Measurements from ENCODE around the gene DNAJC13.

DNA sequence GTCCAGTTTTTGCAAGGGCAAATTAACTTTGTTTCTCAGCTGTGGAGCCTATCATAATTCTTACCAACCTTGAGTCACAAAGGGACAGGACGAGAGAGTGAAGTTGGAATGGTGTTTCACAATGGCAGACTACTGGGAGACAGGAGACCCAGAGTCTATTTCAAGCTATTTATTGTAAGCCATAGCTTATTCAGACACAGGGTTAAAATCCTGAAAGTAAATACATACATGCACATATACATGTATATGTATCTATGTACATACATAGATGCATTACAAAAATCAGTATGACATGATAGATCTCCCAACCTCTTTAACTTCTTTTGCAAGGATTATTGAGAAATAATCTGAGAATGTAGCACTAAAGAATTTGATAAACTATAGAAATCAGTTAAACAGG is 86.3 kb downstream of the DNAJC13 start:
- TF ChIP-seq, protein P1, sequence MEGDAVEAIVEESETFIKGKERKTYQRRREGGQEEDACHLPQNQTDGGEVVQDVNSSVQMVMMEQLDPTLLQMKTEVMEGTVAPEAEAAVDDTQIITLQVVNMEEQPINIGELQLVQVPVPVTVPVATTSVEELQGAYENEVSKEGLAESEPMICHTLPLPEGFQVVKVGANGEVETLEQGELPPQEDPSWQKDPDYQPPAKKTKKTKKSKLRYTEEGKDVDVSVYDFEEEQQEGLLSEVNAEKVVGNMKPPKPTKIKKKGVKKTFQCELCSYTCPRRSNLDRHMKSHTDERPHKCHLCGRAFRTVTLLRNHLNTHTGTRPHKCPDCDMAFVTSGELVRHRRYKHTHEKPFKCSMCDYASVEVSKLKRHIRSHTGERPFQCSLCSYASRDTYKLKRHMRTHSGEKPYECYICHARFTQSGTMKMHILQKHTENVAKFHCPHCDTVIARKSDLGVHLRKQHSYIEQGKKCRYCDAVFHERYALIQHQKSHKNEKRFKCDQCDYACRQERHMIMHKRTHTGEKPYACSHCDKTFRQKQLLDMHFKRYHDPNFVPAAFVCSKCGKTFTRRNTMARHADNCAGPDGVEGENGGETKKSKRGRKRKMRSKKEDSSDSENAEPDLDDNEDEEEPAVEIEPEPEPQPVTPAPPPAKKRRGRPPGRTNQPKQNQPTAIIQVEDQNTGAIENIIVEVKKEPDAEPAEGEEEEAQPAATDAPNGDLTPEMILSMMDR (IDR thresholded peaks at IDR 0.05), result no peak
- TF ChIP-seq EP300 (IDR thresholded peaks at IDR 0.05) (no peak), POLR2A (IDR thresholded peaks at IDR 0.05) (no peak)

Data from suprapubic skin (tissue), 3 donors.